Ecto neural progenitor cell (in vitro differentiated cells): Measurements from ENCODE around the gene SNRNP35.
A peak's percentile ranks its signal among the peaks of the same experiment; 100 is the strongest.
"Not testable (repeated sequence)": the region's sequence is repeated elsewhere in the genome, so short reads cannot be mapped to it uniquely, and the experiment has no call there.

Source experiments
- DNase-seq: peaks from one replicate; pipeline ENCODE4 v3.0.0-alpha.2; 2018; ENCODE audit warnings: low spot score

SNRNP35 gene

GRCh38 chr12:123489580-123489979, 31.6 kb downstream of the SNRNP35 start:
- no peak for DNase-seq

GRCh38 chr12:123490089-123490488, 32.1 kb downstream of the SNRNP35 start:
- DNase-seq, result no peak

GRCh38 chr12:123491056-123491455, 33.1 kb downstream of the SNRNP35 start:
- DNase-seq, result no peak

DNA sequence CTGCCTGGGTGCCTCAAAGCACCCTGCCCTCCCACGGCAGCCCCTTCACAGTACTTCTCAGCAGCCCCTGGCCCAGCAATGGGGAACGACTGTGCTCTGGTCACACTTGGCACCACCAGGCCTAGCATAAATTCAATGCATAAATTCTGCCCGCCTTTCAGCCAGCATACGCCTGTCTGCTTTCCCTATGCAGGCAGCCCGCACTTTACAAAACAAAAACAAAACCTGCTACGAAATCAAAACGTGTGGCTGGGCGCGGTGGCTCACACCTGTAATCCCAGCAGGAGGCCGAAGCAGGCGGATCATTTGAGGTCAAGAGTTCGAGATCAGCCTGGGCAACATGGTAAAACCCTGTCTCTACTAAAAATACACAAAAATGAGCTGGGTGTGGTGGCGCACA, 33.5 kb downstream of the SNRNP35 start:
- no peak for DNase-seq

- DNase-seq, result not testable (repeated sequence)
These were observed 34.5 kb downstream of the SNRNP35 start for GRCh38 chr12:123492339-123493039.

DNA sequence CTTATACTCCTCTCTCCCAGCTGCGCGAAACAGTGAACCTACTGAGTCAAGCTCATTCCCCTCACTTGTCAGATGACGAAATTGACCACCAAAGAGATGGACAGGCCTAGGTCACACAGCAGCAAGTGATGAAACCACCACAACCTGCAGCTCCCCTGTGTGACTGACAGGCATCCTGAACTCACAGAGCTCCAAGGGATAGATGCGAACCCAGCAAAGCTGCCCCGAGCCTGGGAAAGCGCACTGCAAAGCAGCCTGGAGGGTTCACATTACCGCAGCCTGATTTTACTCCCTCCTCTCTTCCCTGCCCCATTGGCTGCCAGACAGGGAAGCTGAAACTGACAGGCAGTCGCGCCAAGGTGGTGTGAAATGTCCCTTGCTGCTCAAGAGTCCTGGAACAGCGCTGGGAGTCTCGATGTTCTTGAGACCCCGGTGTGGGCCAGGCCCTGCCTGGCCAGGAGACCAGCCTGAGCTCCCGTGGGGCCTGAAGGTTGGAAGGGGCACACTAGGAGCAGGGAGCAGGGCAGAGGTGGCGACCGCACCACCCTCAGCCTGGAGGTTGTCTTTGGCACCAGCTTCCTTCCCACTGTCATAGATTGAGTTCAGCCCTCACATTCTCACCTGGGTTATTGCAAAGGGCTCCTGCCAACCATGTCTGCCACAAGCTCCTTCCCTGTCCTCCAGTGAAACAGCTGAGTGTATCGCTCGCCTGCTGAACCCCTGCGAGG, 36.3 kb downstream of the SNRNP35 start:
- DNase-seq, result no peak

DNA sequence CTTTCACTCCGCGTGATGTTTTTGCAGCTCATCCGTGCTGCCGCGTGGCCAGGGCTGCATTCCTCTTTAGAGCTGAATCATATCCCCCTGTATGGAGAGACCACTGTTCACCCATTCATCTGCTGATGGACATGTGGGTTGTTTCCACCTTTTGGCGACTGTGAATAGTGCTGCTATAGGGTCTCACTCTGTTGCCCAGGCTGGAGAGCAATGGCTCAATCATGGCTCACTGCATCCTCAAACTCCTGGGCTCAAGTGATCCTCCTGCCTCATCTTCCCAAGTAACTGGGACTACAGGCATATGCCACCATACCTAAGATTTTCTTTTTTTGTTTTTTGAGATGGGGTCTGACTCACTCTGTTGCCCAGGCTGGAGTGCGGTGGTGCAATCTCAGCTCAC, 39.1 kb downstream of the SNRNP35 start:
- no peak for DNase-seq

GRCh38 chr12:123498126-123498825, 40.3 kb downstream of the SNRNP35 start:
- DNase-seq, result no peak

- no peak for DNase-seq
These were observed 41.4 kb downstream of the SNRNP35 start for GRCh38 chr12:123499332-123499731.

GRCh38 chr12:123502163-123502704, 44.3 kb downstream of the SNRNP35 start:
- no peak for DNase-seq

DNA sequence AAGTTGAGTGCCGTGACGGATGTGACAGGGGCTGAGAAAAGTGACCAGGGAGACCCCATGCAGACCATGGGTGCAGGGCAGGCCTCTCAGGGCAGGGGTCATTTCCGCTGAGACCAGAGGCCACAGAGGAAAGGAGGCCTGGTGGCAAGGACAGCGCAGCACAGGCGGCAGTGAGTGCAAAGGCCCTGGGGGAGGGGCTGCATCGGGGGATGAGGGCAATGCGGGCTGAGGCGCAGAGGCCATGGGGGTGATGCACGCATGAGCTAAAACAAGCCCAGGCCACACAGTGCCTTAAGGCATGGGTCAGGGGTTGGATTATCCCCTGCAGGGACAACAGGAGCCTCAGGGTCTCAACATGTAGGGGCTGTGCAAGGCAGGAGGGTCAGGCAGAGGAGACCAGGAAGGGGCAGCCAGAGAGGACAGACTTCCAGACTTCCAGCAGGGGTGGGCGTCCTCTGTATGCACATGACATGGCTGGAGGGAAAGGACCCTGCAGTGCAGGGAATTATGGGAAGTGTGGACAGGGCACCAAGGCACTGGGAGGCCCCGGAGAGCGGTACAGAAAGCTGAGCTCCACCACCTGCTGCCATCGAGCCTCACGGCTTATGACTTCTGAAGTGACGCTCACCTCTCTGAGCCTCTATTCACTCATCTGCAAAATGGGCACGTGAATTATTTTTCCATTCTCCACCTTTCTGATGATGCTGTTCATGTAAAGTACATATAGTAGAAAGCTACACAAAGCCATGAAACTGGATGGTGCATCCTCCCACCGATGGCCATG, 48.3 kb downstream of the SNRNP35 start:
- DNase-seq, result no peak

DNA sequence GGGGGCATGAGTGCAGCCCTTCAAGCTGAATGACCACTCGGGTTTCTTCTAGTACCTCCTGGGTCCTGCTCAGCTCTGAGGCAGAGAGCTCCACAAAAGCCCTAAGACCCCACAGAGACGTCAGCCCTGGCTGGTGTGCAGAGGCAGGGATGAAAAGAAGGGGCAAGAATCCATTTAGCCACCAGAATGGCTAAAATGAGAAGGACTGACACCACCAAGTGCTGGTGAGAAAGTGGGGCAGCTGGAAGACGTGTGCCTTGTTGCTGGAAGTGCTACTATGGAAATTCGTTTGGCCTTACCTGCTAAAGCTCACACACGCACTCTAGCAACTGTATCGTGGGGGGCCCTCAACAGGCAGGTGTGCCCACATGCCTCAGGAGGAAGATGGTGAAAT, 48.9 kb downstream of the SNRNP35 start:
- no peak for DNase-seq

DNA sequence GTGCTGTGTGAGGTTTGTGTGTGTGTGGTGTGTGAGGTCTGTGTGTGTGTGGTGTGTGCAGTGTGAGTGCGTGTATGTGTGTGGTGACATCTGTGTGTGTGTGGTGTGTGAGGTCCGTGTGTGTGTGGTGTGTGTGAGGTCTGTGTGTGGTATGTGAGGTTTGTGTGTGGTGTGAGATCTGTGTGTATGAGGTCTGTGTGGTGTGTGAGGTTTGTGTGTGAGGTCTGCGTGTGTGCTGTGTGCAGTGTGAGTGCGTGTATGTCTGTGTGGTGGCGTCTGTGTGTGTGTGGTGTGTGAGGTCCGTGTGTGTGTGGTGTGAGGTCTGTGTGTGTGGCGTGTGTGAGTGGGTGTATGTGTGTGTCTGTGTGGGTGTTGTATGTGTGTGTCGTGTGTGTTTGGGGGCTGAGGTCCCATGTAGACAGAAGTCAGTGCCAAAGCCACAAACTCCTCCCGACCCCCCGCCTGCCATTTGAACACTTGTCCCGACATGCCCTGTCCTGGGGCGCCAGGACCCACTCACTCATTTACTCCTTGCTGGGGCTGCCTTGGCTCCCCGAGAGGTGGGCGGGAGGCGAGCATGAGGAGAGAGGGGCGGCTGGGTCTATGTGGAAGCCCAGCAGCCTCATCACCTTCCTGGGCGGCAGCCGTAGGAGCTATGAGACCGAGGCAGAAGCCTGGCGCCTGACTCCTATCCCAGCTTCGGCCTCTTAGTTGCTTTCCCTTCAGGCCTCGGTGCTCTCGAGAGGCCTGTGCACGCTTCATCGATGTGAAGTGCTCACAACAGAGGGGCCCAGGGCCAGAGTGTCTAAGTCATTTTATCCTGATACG, 55.1 kb downstream of the SNRNP35 start:
- no peak for DNase-seq

DNA sequence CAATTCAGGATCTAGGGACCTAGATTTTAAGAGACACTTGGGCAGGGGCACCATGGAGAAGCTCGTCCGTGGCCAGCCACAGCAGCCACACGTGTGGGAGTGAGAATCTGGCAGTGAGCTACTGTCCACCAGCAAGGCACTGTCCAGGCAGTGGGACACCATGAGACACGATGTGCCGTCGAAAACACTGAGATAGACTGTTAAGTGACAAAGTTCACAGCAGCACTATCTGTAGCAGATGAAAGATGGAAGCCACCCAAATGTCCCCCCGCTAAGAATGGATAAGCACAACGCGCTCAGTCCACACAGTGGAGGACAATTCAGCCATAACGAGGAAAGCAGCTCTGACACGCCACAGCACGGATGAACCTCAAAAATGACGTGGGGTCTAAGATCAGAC, 55.9 kb downstream of the SNRNP35 start:
- no peak for DNase-seq

- DNase-seq, result not testable (repeated sequence)
These were observed 56.8 kb downstream of the SNRNP35 start for GRCh38 chr12:123514582-123515221.

- peak; percentile 64 for DNase-seq
These were observed 58.4 kb downstream of the SNRNP35 start for GRCh38 chr12:123516216-123516780.
